H9 (cell line): Measurements from ENCODE around the gene ACOT7. TPM values are rescaled to one million over a fixed set of nuclear protein-coding genes. Genes with fewer than 3 reads are reported as not detected.

Experiments used
- DNase-seq: peaks from one replicate; pipeline ENCODE4 v3.0.0-alpha.2; 2017
- H2AFZ ChIP-seq: one replicate; pipeline ENCODE4 v1.6.1; 2013; ENCODE audit warnings: mild to moderate bottlenecking, low read length, control low read depth, moderate library complexity
- H2AK5ac ChIP-seq: 2 replicates; pipeline ENCODE4 v1.6.1; 2013; ENCODE audit warnings: low read length, control low read depth, mixed read lengths; ENCODE audit not compliant: insufficient read length
- H2BK120ac ChIP-seq: one replicate; pipeline ENCODE4 v1.6.1; 2013; ENCODE audit warnings: low read depth, mild to moderate bottlenecking, low read length, control low read depth, inconsistent platforms; ENCODE audit not compliant: poor library complexity, severe bottlenecking
- H2BK12ac ChIP-seq: 2 replicates; pipeline ENCODE4 v1.6.1; 2013; ENCODE audit warnings: low read length, control low read depth, mixed read lengths, low read depth; ENCODE audit not compliant: insufficient read length
- H2BK15ac ChIP-seq: 2 replicates; pipeline ENCODE4 v1.6.1; 2013; ENCODE audit warnings: low read depth, low read length, control low read depth
- H2BK20ac ChIP-seq: one replicate; pipeline ENCODE4 v1.6.1; 2013; ENCODE audit warnings: low read depth, mild to moderate bottlenecking, low read length, control low read depth, inconsistent platforms; ENCODE audit not compliant: poor library complexity, severe bottlenecking
- H2BK5ac ChIP-seq: 2 replicates; pipeline ENCODE4 v1.6.1; 2013; ENCODE audit warnings: low read length, control low read depth, mixed read lengths; ENCODE audit not compliant: insufficient read length
- H3K14ac ChIP-seq: 2 replicates; pipeline ENCODE4 v1.6.1; 2013; ENCODE audit warnings: low read length, control low read depth; ENCODE audit not compliant: insufficient read depth
- H3K18ac ChIP-seq: 2 replicates; pipeline ENCODE4 v1.6.1; 2013; ENCODE audit warnings: low read depth, mild to moderate bottlenecking, mixed read lengths, low read length, control low read depth; ENCODE audit not compliant: insufficient read length
- H3K23ac ChIP-seq: 2 replicates; pipeline ENCODE4 v1.6.1; 2013; ENCODE audit warnings: low read length, control low read depth, mixed read lengths, low read depth; ENCODE audit not compliant: insufficient read length
- H3K23me2 ChIP-seq: 2 replicates; pipeline ENCODE4 v1.6.1; 2013; ENCODE audit warnings: low read depth, mild to moderate bottlenecking, mixed read lengths, low read length, control low read depth; ENCODE audit not compliant: insufficient read length, poor library complexity, severe bottlenecking
- H3K27ac ChIP-seq: 2 replicates; pipeline ENCODE4 v1.5.1; 2013; ENCODE audit warnings: low read length, control low read depth, mixed read lengths, low read depth; ENCODE audit not compliant: insufficient read length
- H3K27me3 ChIP-seq: 2 replicates; pipeline ENCODE4 v1.6.1; 2013; ENCODE audit warnings: low read length, control low read depth, inconsistent platforms; ENCODE audit not compliant: insufficient read depth
- H3K4ac ChIP-seq: 2 replicates; pipeline ENCODE4 v1.6.1; 2013; ENCODE audit warnings: low read depth, mild to moderate bottlenecking, control low read depth, inconsistent platforms, low read length, moderate library complexity
- H3K4me1 ChIP-seq: 2 replicates; pipeline ENCODE4 v1.6.1; 2013; ENCODE audit warnings: low read length, control low read depth, inconsistent platforms; ENCODE audit not compliant: insufficient read depth
- H3K4me2 ChIP-seq: 2 replicates; pipeline ENCODE4 v1.6.1; 2013; ENCODE audit warnings: low read length, control low read depth, mixed read lengths; ENCODE audit not compliant: insufficient read length, insufficient read depth
- H3K56ac ChIP-seq: 2 replicates; pipeline ENCODE4 v1.6.1; 2013; ENCODE audit warnings: low read depth, mild to moderate bottlenecking, mixed read lengths, low read length, control low read depth; ENCODE audit not compliant: insufficient read length
- H3K79me1 ChIP-seq: 2 replicates; pipeline ENCODE4 v1.6.1; 2013; ENCODE audit warnings: low read depth, mild to moderate bottlenecking, moderate library complexity, low read length, control low read depth, inconsistent platforms; ENCODE audit not compliant: insufficient read depth, poor library complexity, severe bottlenecking
- H3K79me2 ChIP-seq: 2 replicates; pipeline ENCODE4 v1.6.1; 2013; ENCODE audit warnings: low read length, control low read depth, inconsistent platforms; ENCODE audit not compliant: insufficient read depth
- H3K9ac ChIP-seq: 2 replicates; pipeline ENCODE4 v1.6.1; 2013; ENCODE audit warnings: low read length, control low read depth, mixed read lengths; ENCODE audit not compliant: insufficient read length; ENCODE audit errors: extremely low read depth
- H3K9me3 ChIP-seq: one replicate; pipeline ENCODE4 v1.6.1; 2013; ENCODE audit warnings: low read depth, low read length, inconsistent platforms; ENCODE audit not compliant: control insufficient read depth
- H3T11ph ChIP-seq: one replicate; pipeline ENCODE4 v1.6.1; 2013; ENCODE audit warnings: mild to moderate bottlenecking, low read length, control low read depth, inconsistent platforms
- H4K20me1 ChIP-seq: one replicate; pipeline ENCODE4 v1.6.1; 2013; ENCODE audit not compliant: control insufficient read depth, insufficient read length, insufficient read depth
- H4K5ac ChIP-seq: 2 replicates; pipeline ENCODE4 v1.6.1; 2013; ENCODE audit warnings: low read depth, mild to moderate bottlenecking, mixed read lengths, low read length, control low read depth; ENCODE audit not compliant: insufficient read length
- H4K8ac ChIP-seq: replicated peaks from 2 replicates; pipeline ENCODE4 v1.6.1; 2013; ENCODE audit warnings: low read length, control low read depth, mixed read lengths, low read depth; ENCODE audit not compliant: insufficient read length
- H4K91ac ChIP-seq: 2 replicates; pipeline ENCODE4 v1.6.1; 2013; ENCODE audit warnings: low read depth, mild to moderate bottlenecking, moderate library complexity, mixed read lengths, low read length, control low read depth; ENCODE audit not compliant: insufficient read length
- H3K27ac Mint-ChIP-seq, 3 experiments: 2 replicates in 2 of 3; 3 replicates in 1 of 3; pipeline ENCODE4 v1.8.0; 2020 to 2021; ENCODE audit warnings: mixed read lengths in 3 of 3, mild to moderate bottlenecking in 1 of 3, moderate library complexity in 1 of 3
- H3K27me3 Mint-ChIP-seq: 2 replicates; pipeline ENCODE4 v1.8.0; 2021; ENCODE audit warnings: low read depth, mild to moderate bottlenecking, moderate library complexity, mixed read lengths
- H3K36me3 Mint-ChIP-seq, 3 experiments: 2 replicates in 2 of 3; 3 replicates in 1 of 3; pipeline ENCODE4 v1.8.0; 2020 to 2021; ENCODE audit warnings: low read depth in 3 of 3, mixed read lengths in 3 of 3; ENCODE audit not compliant: insufficient read depth in 1 of 3
- H3K4me1 Mint-ChIP-seq, 2 experiments: 2 replicates each; pipeline ENCODE4 v1.8.0; 2020; ENCODE audit warnings: mixed read lengths in 2 of 2
- H3K4me3 Mint-ChIP-seq, 2 experiments: 2 replicates in 1 of 2; 3 replicates in 1 of 2; pipeline ENCODE4 v1.8.0; 2020 to 2021; ENCODE audit warnings: mild to moderate bottlenecking in 2 of 2, mixed read lengths in 2 of 2, moderate library complexity in 1 of 2
- H3K9me3 Mint-ChIP-seq, 2 experiments: 2 replicates in 1 of 2; 3 replicates in 1 of 2; pipeline ENCODE4 v1.8.0; 2020; ENCODE audit warnings: mild to moderate bottlenecking in 2 of 2, mixed read lengths in 2 of 2, moderate library complexity in 1 of 2
- WGBS: extraction: QIAGEN DNeasy Blood & Tissue Kit; methylation state at CpG from one replicate; pipeline ENCODE4 v1.1.7; 2013; ENCODE audit warnings: missing lambda C conversion rate, low lambda C conversion rate, mixed read lengths; ENCODE audit not compliant: insufficient read length; ENCODE audit errors: extremely low coverage; 5-methylcytosine and 5-hydroxymethylcytosine counted together
- total RNA-seq: library from RNA; stranded (reverse); gene quantifications from 2 replicates; pipeline ENCODE4 v1.2.1, GENCODE V29; 2021
- TF ChIP-seq, protein P1 (sequence below): fragments of 200-600 bp; sonication (generic); conservative IDR thresholded peaks from 3 replicates; pipeline ENCODE4 v1.8.0; 2021; ENCODE audit warnings: antibody characterized with exemption, mild to moderate bottlenecking

Gene ACOT7
- total RNA-seq, 1 experiment from 2014 or later, result 87.4 TPM

DNA sequence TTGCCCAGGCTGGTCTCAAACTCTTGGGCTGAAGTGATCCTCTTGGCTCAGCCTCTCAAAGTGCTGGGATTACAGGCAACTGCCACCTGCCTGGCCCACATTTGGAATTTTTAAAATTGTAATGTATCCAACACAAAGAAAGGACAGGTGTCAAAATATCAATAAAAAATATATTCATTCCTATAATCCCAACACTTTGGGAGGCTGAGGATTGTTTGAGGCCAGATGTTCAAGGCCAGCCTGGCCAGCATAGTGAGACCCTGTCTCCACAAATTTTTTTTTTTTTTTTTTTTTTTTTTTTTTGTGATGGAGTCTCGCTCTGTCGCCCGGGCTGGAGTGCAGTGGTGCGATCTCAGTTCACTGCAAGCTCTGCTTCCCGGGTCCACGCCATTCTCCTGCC, 16.2 kb upstream of the ACOT7 start:
- TF ChIP-seq, protein P1, sequence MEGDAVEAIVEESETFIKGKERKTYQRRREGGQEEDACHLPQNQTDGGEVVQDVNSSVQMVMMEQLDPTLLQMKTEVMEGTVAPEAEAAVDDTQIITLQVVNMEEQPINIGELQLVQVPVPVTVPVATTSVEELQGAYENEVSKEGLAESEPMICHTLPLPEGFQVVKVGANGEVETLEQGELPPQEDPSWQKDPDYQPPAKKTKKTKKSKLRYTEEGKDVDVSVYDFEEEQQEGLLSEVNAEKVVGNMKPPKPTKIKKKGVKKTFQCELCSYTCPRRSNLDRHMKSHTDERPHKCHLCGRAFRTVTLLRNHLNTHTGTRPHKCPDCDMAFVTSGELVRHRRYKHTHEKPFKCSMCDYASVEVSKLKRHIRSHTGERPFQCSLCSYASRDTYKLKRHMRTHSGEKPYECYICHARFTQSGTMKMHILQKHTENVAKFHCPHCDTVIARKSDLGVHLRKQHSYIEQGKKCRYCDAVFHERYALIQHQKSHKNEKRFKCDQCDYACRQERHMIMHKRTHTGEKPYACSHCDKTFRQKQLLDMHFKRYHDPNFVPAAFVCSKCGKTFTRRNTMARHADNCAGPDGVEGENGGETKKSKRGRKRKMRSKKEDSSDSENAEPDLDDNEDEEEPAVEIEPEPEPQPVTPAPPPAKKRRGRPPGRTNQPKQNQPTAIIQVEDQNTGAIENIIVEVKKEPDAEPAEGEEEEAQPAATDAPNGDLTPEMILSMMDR, result no peak
- Histone ChIP-seq H3K9ac (no peak overlapping the region), H2AFZ (no peak overlapping the region), H3T11ph (no peak overlapping the region), H3K9me3 (no peaks in the 10 kb centered on the region), H3K56ac (no peak overlapping the region), H4K91ac (no peak overlapping the region), H2AK5ac (no peak overlapping the region), H2BK5ac (no peak overlapping the region), H4K8ac (no peak overlapping the region), H3K79me2 (no peaks in the 10 kb centered on the region), H2BK120ac (no peak overlapping the region), H3K79me1 (no peaks in the 10 kb centered on the region), H3K23ac (no peak overlapping the region), H2BK12ac (no peak overlapping the region), H3K23me2 (no peaks in the 10 kb centered on the region), H3K4me2 (no peak overlapping the region), H3K4me1 (peaks cover 3% of the 10 kb centered on the region; the same call in 1 of the 2 replicates), H2BK20ac (no peak overlapping the region), H3K14ac (no peak overlapping the region), H4K20me1 (no peaks in the 10 kb centered on the region), H4K5ac (no peak overlapping the region), H3K18ac (no peak overlapping the region), H3K27ac (no peak overlapping the region), H2BK15ac (no peak overlapping the region), H3K4ac (no peak overlapping the region), H3K27me3 (no peaks in the 10 kb centered on the region)
- WGBS, result no CpG with 5 or more reads among the region's 6 CpGs
- Mint-ChIP-seq H3K4me1 (peaks cover 3 to 5% of the 10 kb centered on the region in 2 experiments), H3K27me3 (peaks cover 76% of the 10 kb centered on the region), H3K9me3 (no peaks in the 10 kb centered on the region; a peak in 1 of 5 replicates), H3K27ac (no peak overlapping the region), H3K36me3 (no peaks in the 10 kb centered on the region), H3K4me3 (no peak overlapping the region)
- no peak for DNase-seq
